ENCODE measurements around the gene BRD1. TPM values are rescaled to one million over a fixed set of nuclear protein-coding genes. Genes with fewer than 3 reads are reported as not detected.

The BRD1 gene
- total RNA-seq, 4 donors from 2014 or later, result 69.3 to 116 (median 81.1) TPM

DNA sequence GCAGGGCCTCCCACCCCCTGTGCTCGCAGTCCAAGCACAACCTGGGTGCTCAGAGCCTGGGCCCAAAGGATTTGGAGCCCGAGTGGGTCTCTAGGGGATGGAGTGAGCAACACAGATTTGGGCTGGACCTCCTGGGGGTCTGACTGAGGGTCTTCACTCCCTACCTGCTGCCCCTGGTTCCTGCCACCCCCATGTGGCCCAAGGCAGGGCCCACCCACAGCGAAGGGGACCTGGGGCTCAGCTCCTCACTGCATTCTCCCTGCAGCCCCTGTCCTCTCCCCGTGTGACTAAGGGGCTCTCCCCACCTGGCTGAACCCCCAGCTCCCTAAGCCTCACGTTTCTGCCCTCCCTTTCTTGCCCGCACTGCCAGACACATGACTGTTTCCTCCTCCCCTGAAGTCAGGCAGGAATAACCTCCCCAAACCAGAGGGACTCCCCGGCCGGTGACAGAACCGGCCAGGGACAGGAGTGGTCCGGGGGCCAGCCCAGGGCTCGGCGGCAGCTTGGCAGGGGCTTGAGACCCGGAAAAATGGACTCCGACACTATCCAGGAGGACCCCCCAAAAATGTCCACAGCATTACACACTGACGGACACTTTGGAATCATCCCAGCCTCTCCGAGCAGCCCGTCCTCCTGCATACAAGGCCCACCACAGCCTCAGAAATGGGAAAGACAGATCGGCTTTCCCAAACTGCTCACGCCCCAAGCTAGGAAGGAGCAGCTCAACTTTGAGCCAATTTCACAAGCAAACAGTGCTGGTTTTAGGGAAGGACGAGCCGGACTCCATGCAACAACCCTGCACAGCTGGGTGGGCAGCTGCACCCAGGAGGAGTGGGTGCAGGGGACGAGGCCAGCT, 57.8 kb downstream of the BRD1 start:
- H3K27ac ChIP-seq, result no peak overlapping the region
- peaks cover 29% of the 10 kb centered on the region for H3K36me3 ChIP-seq
- peaks cover 9% of the 10 kb centered on the region for H3K9me3 ChIP-seq
- H3K4me3 ChIP-seq, result no peak overlapping the region
- H3K27me3 ChIP-seq, result no peaks in the 10 kb centered on the region
- no peak for DNase-seq (ENCODE audit: low spot score in 2 of 2)
- no peaks in the 10 kb centered on the region for H3K4me1 ChIP-seq
- TF ChIP-seq, protein P1, sequence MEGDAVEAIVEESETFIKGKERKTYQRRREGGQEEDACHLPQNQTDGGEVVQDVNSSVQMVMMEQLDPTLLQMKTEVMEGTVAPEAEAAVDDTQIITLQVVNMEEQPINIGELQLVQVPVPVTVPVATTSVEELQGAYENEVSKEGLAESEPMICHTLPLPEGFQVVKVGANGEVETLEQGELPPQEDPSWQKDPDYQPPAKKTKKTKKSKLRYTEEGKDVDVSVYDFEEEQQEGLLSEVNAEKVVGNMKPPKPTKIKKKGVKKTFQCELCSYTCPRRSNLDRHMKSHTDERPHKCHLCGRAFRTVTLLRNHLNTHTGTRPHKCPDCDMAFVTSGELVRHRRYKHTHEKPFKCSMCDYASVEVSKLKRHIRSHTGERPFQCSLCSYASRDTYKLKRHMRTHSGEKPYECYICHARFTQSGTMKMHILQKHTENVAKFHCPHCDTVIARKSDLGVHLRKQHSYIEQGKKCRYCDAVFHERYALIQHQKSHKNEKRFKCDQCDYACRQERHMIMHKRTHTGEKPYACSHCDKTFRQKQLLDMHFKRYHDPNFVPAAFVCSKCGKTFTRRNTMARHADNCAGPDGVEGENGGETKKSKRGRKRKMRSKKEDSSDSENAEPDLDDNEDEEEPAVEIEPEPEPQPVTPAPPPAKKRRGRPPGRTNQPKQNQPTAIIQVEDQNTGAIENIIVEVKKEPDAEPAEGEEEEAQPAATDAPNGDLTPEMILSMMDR (IDR thresholded peaks at IDR 0.05), result no peak
- TF ChIP-seq POLR2A (IDR thresholded peaks at IDR 0.05) (no peak), POLR2AphosphoS5 (IDR thresholded peaks at IDR 0.05) (no peak), EP300 (IDR thresholded peaks at IDR 0.05) (no peak)
- WGBS, result 76% methylated on average over 19 of the region's 22 CpGs

GRCh38 chr22:49768951-49769690, 58.6 kb downstream of the BRD1 start:
- Histone ChIP-seq H3K4me3 (no peak overlapping the region), H3K9me3 (peaks cover 9% of the 10 kb centered on the region), H3K36me3 (peaks cover 21% of the 10 kb centered on the region), H3K4me1 (no peaks in the 10 kb centered on the region), H3K27ac (no peak overlapping the region), H3K27me3 (no peaks in the 10 kb centered on the region)
- DNase-seq (ENCODE audit: low spot score in 2 of 2), result peak; percentile 59 to 65
- WGBS, result 49% methylated on average over 9 of the region's 24 CpGs
- TF ChIP-seq, protein P1 (IDR thresholded peaks at IDR 0.05), result no peak
- TF ChIP-seq POLR2A (IDR thresholded peaks at IDR 0.05) (no peak), POLR2AphosphoS5 (IDR thresholded peaks at IDR 0.05) (no peak), EP300 (IDR thresholded peaks at IDR 0.05) (no peak)

- Histone ChIP-seq H3K4me1 (no peaks in the 10 kb centered on the region), H3K9me3 (peaks cover 9% of the 10 kb centered on the region), H3K4me3 (no peak overlapping the region), H3K27ac (no peak overlapping the region), H3K36me3 (peaks cover 12% of the 10 kb centered on the region), H3K27me3 (no peaks in the 10 kb centered on the region)
- peak; percentile 37 to 53 for DNase-seq (ENCODE audit: low spot score in 2 of 2)
- TF ChIP-seq, protein P1 (IDR thresholded peaks at IDR 0.05), result no peak
- TF ChIP-seq POLR2A (IDR thresholded peaks at IDR 0.05), result no peak
- TF ChIP-seq EP300 (IDR thresholded peaks at IDR 0.05), result no peak
- no peak for TF ChIP-seq POLR2AphosphoS5 (IDR thresholded peaks at IDR 0.05)
- 83% methylated on average over 10 of the region's 18 CpGs for WGBS
Measured at GRCh38 chr22:49768077-49768910, 59.4 kb downstream of the BRD1 start.

DNA sequence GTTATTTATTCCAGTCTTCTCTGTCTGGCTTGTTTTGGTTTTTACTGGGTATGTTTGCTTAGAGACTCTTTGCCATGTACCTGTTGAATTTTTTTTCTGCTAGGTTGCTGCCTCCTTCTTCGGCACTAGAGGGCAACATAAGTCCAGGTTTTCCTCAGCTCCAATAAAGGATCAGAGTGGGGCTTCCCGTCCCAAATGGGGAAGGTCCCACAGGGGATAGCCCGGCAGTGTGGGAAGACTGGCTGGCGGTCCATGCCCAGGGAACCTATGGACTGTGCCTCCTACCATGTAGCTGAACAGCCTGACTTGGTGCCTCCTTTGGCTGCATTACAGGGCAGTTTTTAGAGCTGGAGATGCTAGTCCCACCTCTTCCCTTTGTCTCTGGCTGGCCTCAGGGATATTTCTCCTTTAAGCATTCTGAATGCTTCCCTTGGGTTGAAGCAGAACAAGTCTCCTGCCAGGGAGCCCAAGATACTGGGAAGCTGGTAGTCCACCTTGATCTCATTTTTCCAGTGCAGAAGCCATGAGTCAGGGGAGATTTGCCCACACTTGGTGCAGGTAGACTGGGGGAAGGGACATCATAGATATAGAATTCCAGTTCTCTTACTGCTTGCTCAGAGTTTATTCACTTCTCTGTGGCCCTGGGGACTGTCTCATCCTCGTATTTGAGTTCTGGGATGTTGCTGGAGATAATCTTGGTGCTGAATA, 60.2 kb downstream of the BRD1 start:
- Histone ChIP-seq H3K27me3 (no peaks in the 10 kb centered on the region), H3K9me3 (peaks cover 9% of the 10 kb centered on the region), H3K4me3 (no peak overlapping the region), H3K36me3 (peaks cover 5% of the 10 kb centered on the region), H3K4me1 (no peaks in the 10 kb centered on the region), H3K27ac (no peak overlapping the region)
- 34% methylated on average over 5 of the region's 5 CpGs for WGBS
- TF ChIP-seq, protein P1 (IDR thresholded peaks at IDR 0.05), result peak; percentile 6 to 37
- TF ChIP-seq POLR2AphosphoS5 (IDR thresholded peaks at IDR 0.05) (no peak), EP300 (IDR thresholded peaks at IDR 0.05) (no peak), POLR2A (IDR thresholded peaks at IDR 0.05) (no peak)
- peak in 1 of 2 donors; percentile 54 for DNase-seq (ENCODE audit: low spot score in 2 of 2)

Data from suprapubic skin (tissue), 4 donors.